ENCODE results near the gene OPN1MW3.
"Not testable (repeated sequence)": the region's sequence is repeated elsewhere in the genome, so short reads cannot be mapped to it uniquely, and the experiment has no call there.

The OPN1MW3 gene

DNA sequence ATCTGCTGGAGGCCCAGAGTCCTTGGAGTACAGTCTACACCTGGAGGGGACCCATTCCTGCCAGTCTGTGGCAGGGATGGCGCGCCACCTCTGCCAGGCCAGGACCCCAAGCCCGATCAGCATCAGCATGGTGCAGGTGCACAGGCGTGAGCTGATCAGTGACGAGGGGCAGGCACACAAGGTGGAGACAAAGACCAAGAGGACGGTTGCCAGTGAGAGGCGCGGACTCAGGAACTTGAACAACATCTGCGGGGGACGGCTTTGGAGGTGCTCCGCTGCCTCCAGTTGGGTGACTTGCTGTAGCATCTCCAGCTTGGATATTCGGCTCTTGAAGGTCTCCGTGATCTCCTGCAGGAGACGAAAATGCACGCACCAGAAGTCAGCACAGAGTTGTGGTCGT is 23.8 kb upstream of the OPN1MW3 start:
- not testable (repeated sequence) for H3K4me3 ChIP-seq (ENCODE audit: low read depth, low read length); H3K27me3 ChIP-seq (ENCODE audit: insufficient read depth, low read length); H3K36me3 ChIP-seq (ENCODE audit: control insufficient read depth in 1 of 2, insufficient read depth in 2 of 2, low read length in 2 of 2); H2BK12ac ChIP-seq (ENCODE audit: low read length); H2AK5ac ChIP-seq (ENCODE audit: low read length); H3K27ac ChIP-seq (ENCODE audit: low read depth, low read length); H2BK120ac ChIP-seq (ENCODE audit: insufficient read depth, low read length, poor library complexity); H4K8ac ChIP-seq (ENCODE audit: low read depth, low read length); H4K12ac ChIP-seq (ENCODE audit: low read depth, low read length); H3K18ac ChIP-seq (ENCODE audit: low read length); H3K9ac ChIP-seq (ENCODE audit: low read length); H3K4me1 ChIP-seq (ENCODE audit: control insufficient read depth in 1 of 2, insufficient read depth in 2 of 2, low read length in 2 of 2); DNase-seq; H3K79me1 ChIP-seq (ENCODE audit: low read length); H2BK5ac ChIP-seq (ENCODE audit: low read depth, low read length, poor library complexity); H3K9me3 ChIP-seq (ENCODE audit: insufficient read depth, low read depth, low read length); H4K91ac ChIP-seq (ENCODE audit: low read depth, low read length); H3K4ac ChIP-seq (ENCODE audit: low read depth, low read length); H3K23ac ChIP-seq (ENCODE audit: low read length); H3K79me2 ChIP-seq (ENCODE audit: control insufficient read depth, insufficient read depth, low read length, poor library complexity); H2AFZ ChIP-seq (ENCODE audit: insufficient read depth, low read length, poor library complexity); H3K14ac ChIP-seq (ENCODE audit: low read length); H3K4me2 ChIP-seq (ENCODE audit: low read length)
- no CpG with 5 or more reads among the region's 16 CpGs for WGBS (ENCODE audit: extremely low coverage, insufficient coverage, insufficient read length)

DNA sequence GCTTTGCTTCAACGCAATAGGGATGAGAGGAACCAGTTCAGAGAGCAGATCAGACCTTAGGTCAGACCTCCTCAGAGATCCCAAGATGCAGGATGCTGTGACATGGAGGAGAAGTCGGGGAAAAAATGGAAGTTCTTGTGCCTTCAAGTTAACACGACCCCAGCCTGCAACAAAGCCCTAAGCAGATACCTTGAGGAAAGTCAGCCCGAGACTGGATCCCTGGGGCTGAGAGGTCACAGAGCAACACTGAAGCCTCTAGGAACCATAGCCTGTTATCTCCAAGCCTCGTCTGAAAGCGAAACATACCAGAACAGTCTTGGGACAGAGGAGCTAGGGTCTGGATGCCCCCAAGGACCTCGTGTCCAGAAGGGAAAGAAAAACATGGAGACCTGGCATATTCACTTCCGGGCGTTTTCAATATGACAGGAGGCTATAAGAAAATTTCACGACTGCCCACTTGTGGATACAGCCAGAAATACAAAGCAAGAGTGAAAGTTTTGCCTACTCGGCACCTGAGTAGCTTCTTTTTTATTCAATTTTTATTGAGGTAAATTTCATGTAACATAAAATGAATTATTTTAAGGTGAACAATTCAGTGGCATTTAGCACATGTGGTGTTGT is 18.3 kb upstream of the OPN1MW3 start:
- not testable (repeated sequence) for H2BK12ac ChIP-seq (ENCODE audit: low read length); H3K14ac ChIP-seq (ENCODE audit: low read length); H2AFZ ChIP-seq (ENCODE audit: insufficient read depth, low read length, poor library complexity); H3K9ac ChIP-seq (ENCODE audit: low read length); H3K4me2 ChIP-seq (ENCODE audit: low read length); H3K18ac ChIP-seq (ENCODE audit: low read length); H3K79me2 ChIP-seq (ENCODE audit: control insufficient read depth, insufficient read depth, low read length, poor library complexity); H4K12ac ChIP-seq (ENCODE audit: low read depth, low read length); H3K4ac ChIP-seq (ENCODE audit: low read depth, low read length); H2BK5ac ChIP-seq (ENCODE audit: low read depth, low read length, poor library complexity); H3K79me1 ChIP-seq (ENCODE audit: low read length); H2AK5ac ChIP-seq (ENCODE audit: low read length); H3K36me3 ChIP-seq (ENCODE audit: control insufficient read depth in 1 of 2, insufficient read depth in 2 of 2, low read length in 2 of 2); H2BK120ac ChIP-seq (ENCODE audit: insufficient read depth, low read length, poor library complexity); H3K4me3 ChIP-seq (ENCODE audit: low read depth, low read length); H3K27ac ChIP-seq (ENCODE audit: low read depth, low read length); H4K91ac ChIP-seq (ENCODE audit: low read depth, low read length); H3K9me3 ChIP-seq (ENCODE audit: insufficient read depth, low read depth, low read length); H4K8ac ChIP-seq (ENCODE audit: low read depth, low read length); H3K4me1 ChIP-seq (ENCODE audit: control insufficient read depth in 1 of 2, insufficient read depth in 2 of 2, low read length in 2 of 2); H3K27me3 ChIP-seq (ENCODE audit: insufficient read depth, low read length); H3K23ac ChIP-seq (ENCODE audit: low read length); DNase-seq
- WGBS (ENCODE audit: extremely low coverage, insufficient coverage, insufficient read length): no CpG with 5 or more reads among the region's 11 CpGs

DNA sequence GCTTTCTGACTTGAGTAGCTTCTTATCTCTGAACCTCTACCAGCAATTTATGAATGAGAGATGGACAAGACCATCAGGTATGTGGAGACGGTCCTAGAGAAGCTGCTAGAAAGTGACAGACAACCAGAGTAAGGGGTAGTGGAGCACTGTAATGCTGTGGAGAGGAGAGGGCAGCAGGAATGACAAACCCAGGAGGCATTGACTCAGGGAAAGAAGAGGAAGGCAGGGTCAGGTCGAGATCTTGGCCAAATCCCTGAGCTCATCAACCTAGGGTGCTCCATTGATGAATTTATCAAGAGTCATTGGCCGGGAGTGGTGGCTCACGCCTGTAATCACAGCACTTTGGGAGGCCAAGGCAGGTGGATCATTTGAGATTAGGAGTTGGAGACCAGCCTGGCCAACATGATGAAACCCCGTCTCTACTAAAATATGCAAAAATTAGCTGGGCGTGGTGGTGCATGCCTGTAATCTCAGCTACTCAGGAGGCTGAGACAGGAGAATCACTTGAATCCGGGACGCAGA is 17.3 kb upstream of the OPN1MW3 start:
- H2AK5ac ChIP-seq (ENCODE audit: low read length); H2BK12ac ChIP-seq (ENCODE audit: low read length); H3K27ac ChIP-seq (ENCODE audit: low read depth, low read length); H2BK5ac ChIP-seq (ENCODE audit: low read depth, low read length, poor library complexity); H3K9ac ChIP-seq (ENCODE audit: low read length); H2AFZ ChIP-seq (ENCODE audit: insufficient read depth, low read length, poor library complexity); H3K79me1 ChIP-seq (ENCODE audit: low read length); H4K12ac ChIP-seq (ENCODE audit: low read depth, low read length); H3K4me3 ChIP-seq (ENCODE audit: low read depth, low read length); H3K36me3 ChIP-seq (ENCODE audit: control insufficient read depth in 1 of 2, insufficient read depth in 2 of 2, low read length in 2 of 2); H3K27me3 ChIP-seq (ENCODE audit: insufficient read depth, low read length); DNase-seq; H3K4ac ChIP-seq (ENCODE audit: low read depth, low read length); H3K4me1 ChIP-seq (ENCODE audit: control insufficient read depth in 1 of 2, insufficient read depth in 2 of 2, low read length in 2 of 2); H3K23ac ChIP-seq (ENCODE audit: low read length); H3K14ac ChIP-seq (ENCODE audit: low read length); H4K8ac ChIP-seq (ENCODE audit: low read depth, low read length); H3K4me2 ChIP-seq (ENCODE audit: low read length); H3K79me2 ChIP-seq (ENCODE audit: control insufficient read depth, insufficient read depth, low read length, poor library complexity); H3K18ac ChIP-seq (ENCODE audit: low read length); H3K9me3 ChIP-seq (ENCODE audit: insufficient read depth, low read depth, low read length); H2BK120ac ChIP-seq (ENCODE audit: insufficient read depth, low read length, poor library complexity); H4K91ac ChIP-seq (ENCODE audit: low read depth, low read length): not testable (repeated sequence)
- WGBS (ENCODE audit: extremely low coverage, insufficient coverage, insufficient read length): no CpG with 5 or more reads among the region's 8 CpGs

DNA sequence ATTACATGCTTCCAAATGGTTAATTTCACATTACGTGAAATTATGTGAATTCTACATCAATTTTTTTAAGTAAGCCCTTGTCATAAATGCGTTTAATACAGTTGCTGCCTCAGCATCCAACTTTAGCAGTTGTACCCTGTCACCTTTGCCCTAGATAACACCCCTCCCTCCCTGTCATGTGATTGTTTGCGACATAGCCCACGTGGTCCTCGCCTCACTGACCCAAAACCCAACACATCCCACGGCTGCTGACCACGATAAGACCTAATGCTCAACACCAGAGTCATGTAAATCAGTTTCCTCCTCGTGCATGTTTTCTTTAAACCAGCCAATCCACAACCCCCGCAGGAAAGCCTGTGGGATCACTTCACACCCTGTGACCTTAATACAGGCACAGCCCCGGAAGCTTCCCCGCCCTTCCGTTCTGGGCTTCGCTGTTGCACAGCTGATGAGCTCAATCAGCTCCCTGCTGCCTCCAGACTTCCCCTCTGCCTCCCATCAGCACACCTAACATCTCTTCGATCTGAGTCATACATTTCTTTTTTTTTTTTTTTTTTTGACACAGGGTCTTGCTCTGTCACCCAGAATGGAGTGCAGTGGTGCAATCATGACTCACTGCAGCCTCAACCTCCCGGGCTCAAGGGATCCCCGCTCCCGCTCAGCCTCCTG is 9.9 kb upstream of the OPN1MW3 start:
- H3K36me3 ChIP-seq (ENCODE audit: control insufficient read depth in 1 of 2, insufficient read depth in 2 of 2, low read length in 2 of 2); H3K4me2 ChIP-seq (ENCODE audit: low read length); DNase-seq; H4K12ac ChIP-seq (ENCODE audit: low read depth, low read length); H3K14ac ChIP-seq (ENCODE audit: low read length); H3K27me3 ChIP-seq (ENCODE audit: insufficient read depth, low read length); H4K8ac ChIP-seq (ENCODE audit: low read depth, low read length); H3K4me1 ChIP-seq (ENCODE audit: control insufficient read depth in 1 of 2, insufficient read depth in 2 of 2, low read length in 2 of 2); H2BK12ac ChIP-seq (ENCODE audit: low read length); H3K18ac ChIP-seq (ENCODE audit: low read length); H4K91ac ChIP-seq (ENCODE audit: low read depth, low read length); H3K9me3 ChIP-seq (ENCODE audit: insufficient read depth, low read depth, low read length); H3K9ac ChIP-seq (ENCODE audit: low read length); H3K79me1 ChIP-seq (ENCODE audit: low read length); H3K79me2 ChIP-seq (ENCODE audit: control insufficient read depth, insufficient read depth, low read length, poor library complexity); H3K23ac ChIP-seq (ENCODE audit: low read length); H2AK5ac ChIP-seq (ENCODE audit: low read length); H3K4me3 ChIP-seq (ENCODE audit: low read depth, low read length); H3K4ac ChIP-seq (ENCODE audit: low read depth, low read length); H2BK120ac ChIP-seq (ENCODE audit: insufficient read depth, low read length, poor library complexity); H3K27ac ChIP-seq (ENCODE audit: low read depth, low read length); H2AFZ ChIP-seq (ENCODE audit: insufficient read depth, low read length, poor library complexity); H2BK5ac ChIP-seq (ENCODE audit: low read depth, low read length, poor library complexity): not testable (repeated sequence)
- no CpG with 5 or more reads among the region's 17 CpGs for WGBS (ENCODE audit: extremely low coverage, insufficient coverage, insufficient read length)

Measured in trophoblast cell (in vitro differentiated cells and primary cell).